UCSD-AML1 (cell line): ENCODE measurements around the gene AJAP1.

Experiments
- DNase-seq: peaks from one replicate; lab custom pipeline; 2025; ENCODE audit not compliant: unreplicated experiment; lab: John Stamatoyannopoulos, UW

Gene AJAP1

GRCh38 chr1:4678066-4678717, 23.8 kb downstream of the AJAP1 start:
- no peak for DNase-seq

- no peak for DNase-seq
Observed at GRCh38 chr1:4681026-4681425, 26.6 kb downstream of the AJAP1 start.

GRCh38 chr1:4682607-4683220, 28.3 kb downstream of the AJAP1 start:
- DNase-seq, result no peak

- no peak for DNase-seq
Observed at GRCh38 chr1:4684136-4684535, 29.7 kb downstream of the AJAP1 start.

- DNase-seq, result no peak
Observed at GRCh38 chr1:4684864-4685522, 30.6 kb downstream of the AJAP1 start.

- DNase-seq, result no peak
Observed at GRCh38 chr1:4685523-4685865, 31.1 kb downstream of the AJAP1 start.

GRCh38 chr1:4687943-4688342, 33.5 kb downstream of the AJAP1 start:
- no peak for DNase-seq

GRCh38 chr1:4689271-4689935, 35.0 kb downstream of the AJAP1 start:
- DNase-seq, result no peak

- DNase-seq, result no peak
Observed at GRCh38 chr1:4689941-4690635, 35.7 kb downstream of the AJAP1 start.

- no peak for DNase-seq
Observed at GRCh38 chr1:4690951-4691675, 36.7 kb downstream of the AJAP1 start.

- DNase-seq, result no peak
Observed at GRCh38 chr1:4691766-4692405, 37.5 kb downstream of the AJAP1 start.

GRCh38 chr1:4692437-4692836, 38.0 kb downstream of the AJAP1 start:
- DNase-seq, result no peak

- no peak for DNase-seq
Observed at GRCh38 chr1:4693331-4693730, 38.9 kb downstream of the AJAP1 start.

- no peak for DNase-seq
Observed at GRCh38 chr1:4693891-4694290, 39.5 kb downstream of the AJAP1 start.

- no peak for DNase-seq
Observed at GRCh38 chr1:4694492-4694891, 40.1 kb downstream of the AJAP1 start.

- no peak for DNase-seq
Observed at GRCh38 chr1:4695241-4695640, 40.8 kb downstream of the AJAP1 start.

- DNase-seq, result no peak
Observed at GRCh38 chr1:4696161-4696745, 41.8 kb downstream of the AJAP1 start.

- no peak for DNase-seq
Observed at GRCh38 chr1:4696753-4697152, 42.3 kb downstream of the AJAP1 start.

- no peak for DNase-seq
Observed at GRCh38 chr1:4697801-4698200, 43.4 kb downstream of the AJAP1 start.

- DNase-seq, result no peak
Observed at GRCh38 chr1:4698911-4699310, 44.5 kb downstream of the AJAP1 start.
